GM18505 (cell line): ENCODE results near the gene TMEM256.

Experiments used
- ATAC-seq: cut with Tn5 transposase; IDR thresholded peaks from one replicate; pipeline ENCODE4 v1.9.1; 2021; ENCODE audit not compliant: unreplicated experiment
- POLR2A ChIP-seq: IDR thresholded peaks from 4 replicates; pipeline ENCODE4 v1.6.1; 2011; ENCODE audit warnings: borderline replicate concordance; ENCODE audit not compliant: insufficient read depth, insufficient read length; ENCODE audit errors: extremely low read depth

Gene TMEM256

GRCh38 chr17:7409716-7410115 lies 5.8 kb upstream of the TMEM256 start:
- ATAC-seq: no peak
- TF ChIP-seq POLR2A: no peak

GRCh38 chr17:7408863-7409262 lies 5.0 kb upstream of the TMEM256 start:
- no peak for TF ChIP-seq POLR2A
- ATAC-seq: no peak

- TF ChIP-seq POLR2A: no peak
- no peak for ATAC-seq
These were observed 4.4 kb upstream of the TMEM256 start for GRCh38 chr17:7408252-7408727.

- ATAC-seq: no peak
- no peak for TF ChIP-seq POLR2A
These were observed 3.8 kb upstream of the TMEM256 start, which contains the start of gene NLGN2 for GRCh38 chr17:7407485-7408251. NLGN2 (plus strand) TSS chr17:7407845; CDS start chr17:7408256, 411 bp downstream.

- no peak for TF ChIP-seq POLR2A
- no peak for ATAC-seq
These were observed 3.2 kb upstream of the TMEM256 start for GRCh38 chr17:7407082-7407481.

- no peak for TF ChIP-seq POLR2A
- ATAC-seq: no peak
These were observed 2.4 kb upstream of the TMEM256 start for GRCh38 chr17:7406235-7406825.

GRCh38 chr17:7405350-7406234 lies 1.7 kb upstream of the TMEM256 start:
- no peak for TF ChIP-seq POLR2A
- ATAC-seq: no peak

- ATAC-seq: peak; percentile 23
- no peak for TF ChIP-seq POLR2A
These were observed 946 bp upstream of the TMEM256 start for GRCh38 chr17:7404737-7405349.

- no peak for TF ChIP-seq POLR2A
- ATAC-seq: no peak
These were observed 245 bp downstream of the TMEM256 start for GRCh38 chr17:7403727-7403976.

- ATAC-seq: no peak
- no peak for TF ChIP-seq POLR2A
These were observed 712 bp downstream of the TMEM256 start for GRCh38 chr17:7403043-7403726.

GRCh38 chr17:7398612-7399011 lies 5.3 kb downstream of the TMEM256 start:
- ATAC-seq: no peak
- TF ChIP-seq POLR2A: no peak

- TF ChIP-seq POLR2A: no peak
- no peak for ATAC-seq
These were observed 7.8 kb downstream of the TMEM256 start for GRCh38 chr17:7396147-7396546.
